Measurements from ENCODE around the gene CENPO. TPM values are rescaled to one million over a fixed set of nuclear protein-coding genes. Genes with fewer than 3 reads are reported as not detected.

The CENPO gene
- total RNA-seq, 2 experiments from 2014 or later: 40.7 to 41.9 TPM

DNA sequence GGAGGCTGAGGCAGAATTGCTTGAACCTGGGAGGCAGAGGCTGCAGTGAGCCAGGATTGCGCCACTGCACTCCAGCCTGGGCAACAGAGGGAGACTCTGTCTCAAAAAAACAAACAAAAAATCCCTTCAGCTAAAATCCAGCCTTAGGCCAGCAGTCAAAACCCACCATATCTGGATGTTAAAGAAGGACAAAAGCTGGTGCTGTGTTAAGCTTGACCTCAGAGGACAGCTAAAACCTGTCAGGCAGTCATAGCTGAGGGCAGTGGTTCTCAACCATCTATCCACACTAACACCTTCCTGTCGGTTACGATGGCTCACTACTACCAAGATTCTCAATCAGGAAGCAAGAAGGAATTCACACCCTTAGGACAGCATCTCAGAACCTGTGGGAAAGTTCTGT lies 9.6 kb upstream of the CENPO start:
- Mint-ChIP-seq H3K4me1 (ENCODE audit: low read depth) (no peaks in the 10 kb centered on the region), H3K27me3 (peaks cover 3% of the 10 kb centered on the region), H3K27ac (no peak overlapping the region), H3K9me3 (no peaks in the 10 kb centered on the region), H3K4me3 (no peak overlapping the region), H3K36me3 (ENCODE audit: low read depth) (no peaks in the 10 kb centered on the region)
- DNase-seq: no peak
- POLR2A ChIA-PET: no interaction called here
- CTCF ChIA-PET: interaction anchor here (1.0 kb wide), 1 partner anchor 29 kb away, joined by 3 read pairs; no protein-coding TSS in a partner anchor
- intact Hi-C loops (cut with micrococcal nuclease): no loop called here
- no peak for ATAC-seq
- TF ChIP-seq, protein P1, sequence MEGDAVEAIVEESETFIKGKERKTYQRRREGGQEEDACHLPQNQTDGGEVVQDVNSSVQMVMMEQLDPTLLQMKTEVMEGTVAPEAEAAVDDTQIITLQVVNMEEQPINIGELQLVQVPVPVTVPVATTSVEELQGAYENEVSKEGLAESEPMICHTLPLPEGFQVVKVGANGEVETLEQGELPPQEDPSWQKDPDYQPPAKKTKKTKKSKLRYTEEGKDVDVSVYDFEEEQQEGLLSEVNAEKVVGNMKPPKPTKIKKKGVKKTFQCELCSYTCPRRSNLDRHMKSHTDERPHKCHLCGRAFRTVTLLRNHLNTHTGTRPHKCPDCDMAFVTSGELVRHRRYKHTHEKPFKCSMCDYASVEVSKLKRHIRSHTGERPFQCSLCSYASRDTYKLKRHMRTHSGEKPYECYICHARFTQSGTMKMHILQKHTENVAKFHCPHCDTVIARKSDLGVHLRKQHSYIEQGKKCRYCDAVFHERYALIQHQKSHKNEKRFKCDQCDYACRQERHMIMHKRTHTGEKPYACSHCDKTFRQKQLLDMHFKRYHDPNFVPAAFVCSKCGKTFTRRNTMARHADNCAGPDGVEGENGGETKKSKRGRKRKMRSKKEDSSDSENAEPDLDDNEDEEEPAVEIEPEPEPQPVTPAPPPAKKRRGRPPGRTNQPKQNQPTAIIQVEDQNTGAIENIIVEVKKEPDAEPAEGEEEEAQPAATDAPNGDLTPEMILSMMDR (IDR thresholded peaks at IDR 0.05): no peak

DNA sequence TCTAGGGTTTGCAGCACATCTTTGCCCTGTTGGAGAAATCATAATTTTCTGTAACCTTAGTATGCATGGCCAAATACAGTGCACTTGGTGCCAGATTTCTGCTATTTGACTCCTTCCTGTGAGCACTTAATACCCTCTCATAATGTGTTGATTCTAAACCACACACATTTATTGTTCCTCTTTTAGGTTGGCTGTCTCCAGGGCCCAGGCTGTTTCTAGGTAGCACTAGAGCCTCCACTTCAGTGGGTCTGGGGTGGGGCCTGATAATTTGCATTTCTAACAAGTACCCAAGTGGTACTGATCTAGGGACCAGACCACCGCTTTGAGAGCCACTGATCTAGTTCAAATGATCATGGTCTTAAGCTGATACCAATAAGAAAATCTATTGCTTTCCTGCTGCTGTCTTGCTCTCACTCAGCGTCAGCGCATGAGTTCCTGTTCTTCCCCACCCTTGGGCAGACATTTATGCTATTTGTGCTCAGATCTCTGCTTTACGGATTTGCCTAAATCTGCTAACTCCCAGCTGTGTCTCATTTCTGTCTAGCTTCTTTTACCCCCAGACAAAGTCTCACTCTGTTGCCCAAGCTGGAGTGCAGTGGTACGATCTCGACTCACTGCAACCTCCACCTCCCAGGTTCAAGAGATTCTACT lies 7.4 kb upstream of the CENPO start:
- ATAC-seq: no peak
- DNase-seq: no peak

DNA sequence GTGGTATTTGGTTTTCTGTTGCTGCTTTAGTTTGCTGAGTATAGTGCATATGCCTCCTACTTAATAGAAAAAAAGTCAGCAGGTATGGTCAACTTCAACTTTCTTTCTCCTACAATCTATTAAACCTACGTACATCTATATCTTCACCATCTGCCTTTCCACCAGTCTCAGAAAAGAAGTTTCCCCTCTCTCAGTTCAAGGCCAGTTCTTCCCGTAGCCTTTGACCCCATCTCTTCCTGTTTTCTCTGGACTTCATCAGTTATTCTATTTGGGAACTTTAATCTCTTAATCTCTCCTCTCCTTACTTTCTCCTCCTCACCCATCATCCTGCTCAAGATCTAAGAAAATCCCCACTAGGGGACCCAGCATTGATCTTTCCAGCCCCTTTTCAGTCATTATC lies 5.7 kb upstream of the CENPO start:
- Mint-ChIP-seq H3K9me3 (no peaks in the 10 kb centered on the region), H3K4me1 (ENCODE audit: low read depth) (peaks cover 8% of the 10 kb centered on the region), H3K27ac (no peak overlapping the region), H3K27me3 (peaks cover 2% of the 10 kb centered on the region), H3K4me3 (no peak overlapping the region), H3K36me3 (ENCODE audit: low read depth) (peaks cover 5% of the 10 kb centered on the region)
- ATAC-seq (no peak), DNase-seq (no peak)
- CTCF ChIA-PET: no interaction called here
- TF ChIP-seq, protein P1 (IDR thresholded peaks at IDR 0.05): no peak
- intact Hi-C loops (cut with micrococcal nuclease): no loop called here
- POLR2A ChIA-PET: no interaction called here

More for the DNA sequence above, 7.4 kb upstream of the CENPO start:
- TF ChIP-seq, protein P1 (IDR thresholded peaks at IDR 0.05): no peak
- intact Hi-C loops (cut with micrococcal nuclease): no loop called here
- Mint-ChIP-seq H3K27me3 (peaks cover 3% of the 10 kb centered on the region), H3K36me3 (ENCODE audit: low read depth) (peaks cover 5% of the 10 kb centered on the region), H3K27ac (no peak overlapping the region), H3K4me3 (no peak overlapping the region), H3K9me3 (no peaks in the 10 kb centered on the region), H3K4me1 (ENCODE audit: low read depth) (peaks cover 1% of the 10 kb centered on the region)
- ChIA-PET POLR2A (interaction anchor here (0.6 kb wide), 1 partner anchor 977 kb away, joined by 3 read pairs; no protein-coding TSS in a partner anchor), CTCF (interaction anchor here (0.7 kb wide), 1 partner anchor 363 kb away, joined by 3 read pairs; no protein-coding TSS in a partner anchor)

DNA sequence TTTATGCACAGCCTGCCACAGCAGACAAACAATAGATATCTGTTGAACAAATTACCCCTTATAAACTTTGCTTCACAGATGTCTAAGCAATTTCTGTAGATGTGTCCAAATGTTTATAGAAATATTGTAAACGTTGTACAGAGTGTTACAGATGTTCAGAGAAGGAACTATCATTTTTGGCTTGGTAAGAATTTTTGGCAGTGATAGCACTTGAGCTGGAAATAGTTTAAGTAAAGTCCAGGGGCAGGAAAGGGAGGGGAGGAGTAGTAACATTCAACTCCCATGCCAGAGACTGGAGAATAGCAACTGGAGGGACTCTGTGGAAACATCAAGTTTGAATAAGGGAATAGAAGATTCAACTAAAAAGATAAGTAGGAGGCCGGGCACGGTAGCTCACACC lies 4.4 kb upstream of the CENPO start:
- TF ChIP-seq, protein P1 (IDR thresholded peaks at IDR 0.05): no peak
- Mint-ChIP-seq H3K27me3 (peaks cover 2% of the 10 kb centered on the region), H3K4me1 (ENCODE audit: low read depth) (peaks cover 8% of the 10 kb centered on the region), H3K27ac (no peak overlapping the region), H3K9me3 (no peaks in the 10 kb centered on the region), H3K4me3 (no peak overlapping the region), H3K36me3 (ENCODE audit: low read depth) (peaks cover 9% of the 10 kb centered on the region)
- ChIA-PET CTCF (no interaction called here), POLR2A (no interaction called here)
- intact Hi-C loops (cut with micrococcal nuclease): no loop called here
- no peak for ATAC-seq
- DNase-seq: no peak

DNA sequence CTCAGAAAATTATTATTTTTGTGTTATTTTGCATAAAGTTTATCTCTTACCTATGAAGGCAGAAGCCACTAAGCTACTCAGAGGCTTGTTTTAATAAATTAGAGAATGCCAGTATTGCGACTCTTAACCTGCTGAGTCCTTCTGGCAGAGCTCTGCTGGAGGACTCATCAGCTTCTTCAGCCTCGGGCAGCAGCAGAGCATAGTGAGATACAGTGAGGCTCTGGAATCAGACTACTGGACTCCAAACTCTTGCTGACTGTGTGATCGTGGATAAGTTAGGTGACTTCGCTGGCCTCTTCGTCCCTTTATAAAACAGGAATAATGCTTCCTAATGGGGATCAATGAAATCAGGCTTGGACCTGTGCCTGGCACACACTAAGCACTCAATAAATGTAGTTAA lies 1.8 kb upstream of the CENPO start:
- DNase-seq (no peak), ATAC-seq (no peak)
- POLR2A ChIA-PET: interaction anchor here (1.7 kb wide), 1 partner anchor 12 kb away, joined by 3 read pairs; no protein-coding TSS in a partner anchor
- TF ChIP-seq, protein P1 (IDR thresholded peaks at IDR 0.05): no peak
- no peak overlapping the region for H3K4me3 Mint-ChIP-seq
- H3K36me3 Mint-ChIP-seq (ENCODE audit: low read depth): peaks cover 31% of the 10 kb centered on the region
- intact Hi-C loops (cut with micrococcal nuclease): loop anchor here (10.0 kb wide), 1 partner anchor 217 kb away; no protein-coding TSS in a partner anchor
- no peaks in the 10 kb centered on the region for H3K9me3 Mint-ChIP-seq
- CTCF ChIA-PET: interaction anchor here (0.6 to 1.5 kb wide), 5 partner anchors 13 to 381 kb away, joined by 3 to 4 read pairs (median 3); no protein-coding TSS in a partner anchor
- no peak overlapping the region for H3K27ac Mint-ChIP-seq
- no peaks in the 10 kb centered on the region for H3K27me3 Mint-ChIP-seq
- peaks cover 18% of the 10 kb centered on the region for H3K4me1 Mint-ChIP-seq (ENCODE audit: low read depth)

Measured in activated CD8-positive, alpha-beta T cell treated with anti-CD3 and anti-CD28 coated beads for 36 hours (primary cell).